Keratinocyte (primary cell): ENCODE data around the gene MLLT6. TPM values are rescaled to one million over a fixed set of nuclear protein-coding genes. Genes with fewer than 3 reads are reported as not detected.

ENCODE experiments used
- DNase-seq: peaks from one replicate; pipeline ENCODE4 v3.0.0-alpha.2; 2011; ENCODE audit warnings: low read depth, missing footprints, low spot score
- FAIRE-seq: peaks from 2 replicates; lab custom pipeline; 2011; peaks lifted over from hg19 to GRCh38; lab: Jason Lieb, UNC
- H2AFZ ChIP-seq: 2 replicates; pipeline ENCODE4 v1.6.0; 2012; ENCODE audit warnings: low read length, control low read depth, inconsistent platforms; ENCODE audit not compliant: control insufficient read depth
- H3K27ac ChIP-seq: 2 replicates; pipeline ENCODE4 v1.5.1; 2011; ENCODE audit warnings: low read length; ENCODE audit not compliant: control insufficient read depth, insufficient read depth
- H3K27me3 ChIP-seq: 3 replicates; pipeline ENCODE4 v1.6.0; 2011; ENCODE audit warnings: low read length; ENCODE audit not compliant: control insufficient read depth, insufficient read depth; ENCODE audit errors: extremely low read depth
- H3K36me3 ChIP-seq, 2 experiments: 2 replicates in 1 of 2; 3 replicates in 1 of 2; pipeline ENCODE4 v1.5.1; 2011; ENCODE audit warnings: low read length in 2 of 2, mild to moderate bottlenecking in 1 of 2; ENCODE audit not compliant: control insufficient read depth in 2 of 2, insufficient read depth in 2 of 2; ENCODE audit errors: extremely low read depth in 1 of 2
- H3K4me1 ChIP-seq: 3 replicates; pipeline ENCODE4 v1.5.1; 2011; ENCODE audit warnings: low read length; ENCODE audit not compliant: control insufficient read depth, insufficient read depth; ENCODE audit errors: extremely low read depth
- H3K4me2 ChIP-seq: 3 replicates; pipeline ENCODE4 v1.6.0; 2011; ENCODE audit warnings: low read depth, low read length; ENCODE audit not compliant: control insufficient read depth, insufficient read depth; ENCODE audit errors: extremely low read depth
- H3K4me3 ChIP-seq, 3 experiments: fragments of 200-600 bp in 1 of 3; sonication (generic) in 1 of 3; 2 replicates in 2 of 3; 3 replicates in 1 of 3; pipeline ENCODE4 v1.5.1; 2011 to 2016; ENCODE audit warnings: low read length in 3 of 3, mild to moderate bottlenecking in 3 of 3, control low read depth in 2 of 3, inconsistent platforms in 1 of 3, low read depth in 1 of 3, mixed read lengths in 1 of 3, mixed run types in 1 of 3, moderate library complexity in 1 of 3; ENCODE audit not compliant: control insufficient read depth in 2 of 3, insufficient read depth in 2 of 3; ENCODE audit errors: extremely low read depth in 1 of 3
- H3K79me2 ChIP-seq: 2 replicates; pipeline ENCODE4 v1.6.0; 2012; ENCODE audit warnings: low read length; ENCODE audit not compliant: control insufficient read depth, insufficient read depth
- H3K9ac ChIP-seq: 3 replicates; pipeline ENCODE4 v1.6.0; 2011; ENCODE audit warnings: low read length; ENCODE audit not compliant: control insufficient read depth, insufficient read depth; ENCODE audit errors: extremely low read depth
- H3K9me1 ChIP-seq: 3 replicates; pipeline ENCODE4 v1.6.0; 2011; ENCODE audit warnings: low read length; ENCODE audit not compliant: control insufficient read depth, insufficient read depth; ENCODE audit errors: extremely low read depth
- H3K9me3 ChIP-seq: 2 replicates; pipeline ENCODE4 v1.5.1; 2012; ENCODE audit warnings: low read depth, low read length; ENCODE audit not compliant: control insufficient read depth
- H4K20me1 ChIP-seq: 3 replicates; pipeline ENCODE4 v1.6.0; 2011; ENCODE audit warnings: low read length; ENCODE audit not compliant: control insufficient read depth, insufficient read depth; ENCODE audit errors: extremely low read depth
- EZH2 ChIP-seq: IDR thresholded peaks from one replicate; pipeline ENCODE4 v1.6.1; 2012; ENCODE audit warnings: inconsistent platforms, mild to moderate bottlenecking, low read length, moderate library complexity
- dilution Hi-C: fragments of 300-500 bp; cut with MboI; formaldehyde crosslinking; loops from one replicate; pipeline ENCODE4 v1.7.0; 2020; ENCODE audit warnings: low sequenced_read_pairs; ENCODE audit not compliant: extremely low pct_ligation_motif_present
- polyA plus RNA-seq, 5 experiments: library from polyadenylated mRNA; depleted of rRNA in 3 of 5; stranded (reverse) in 3 of 5; stranded (forward) in 1 of 5; unstranded in 1 of 5; fragments of >200 nt; gene quantifications; 1 replicate in 1 of 5; 2 replicates in 3 of 5; 3 replicates in 1 of 5; pipeline versions ENCODE4 v1.2.1 to v1.2.3, GENCODE V29; 2011 to 2012; ENCODE audit warnings: missing spikeins in 2 of 5, low read depth in 1 of 5, low replicate concordance in 1 of 5
- TF ChIP-seq, protein P1 (sequence below), 3 experiments: IDR thresholded peaks in 1 of 3; conservative IDR thresholded peaks in 1 of 3; optimal IDR thresholded peaks in 1 of 3; 2 replicates in 2 of 3; 3 replicates in 1 of 3; pipeline versions ENCODE3 to v1.5.1; 2011; ENCODE audit warnings: low read length in 3 of 3, mild to moderate bottlenecking in 3 of 3, moderate library complexity in 2 of 3, control low read depth in 1 of 3, inconsistent platforms in 1 of 3; ENCODE audit not compliant: insufficient read depth in 2 of 3; ENCODE audit errors: extremely low read depth in 1 of 3

MLLT6 gene
- polyA plus RNA-seq, 1 donor (not counting 4 experiments of a cell fraction or from before 2014, with no cell fraction given), result 17.4 TPM

DNA sequence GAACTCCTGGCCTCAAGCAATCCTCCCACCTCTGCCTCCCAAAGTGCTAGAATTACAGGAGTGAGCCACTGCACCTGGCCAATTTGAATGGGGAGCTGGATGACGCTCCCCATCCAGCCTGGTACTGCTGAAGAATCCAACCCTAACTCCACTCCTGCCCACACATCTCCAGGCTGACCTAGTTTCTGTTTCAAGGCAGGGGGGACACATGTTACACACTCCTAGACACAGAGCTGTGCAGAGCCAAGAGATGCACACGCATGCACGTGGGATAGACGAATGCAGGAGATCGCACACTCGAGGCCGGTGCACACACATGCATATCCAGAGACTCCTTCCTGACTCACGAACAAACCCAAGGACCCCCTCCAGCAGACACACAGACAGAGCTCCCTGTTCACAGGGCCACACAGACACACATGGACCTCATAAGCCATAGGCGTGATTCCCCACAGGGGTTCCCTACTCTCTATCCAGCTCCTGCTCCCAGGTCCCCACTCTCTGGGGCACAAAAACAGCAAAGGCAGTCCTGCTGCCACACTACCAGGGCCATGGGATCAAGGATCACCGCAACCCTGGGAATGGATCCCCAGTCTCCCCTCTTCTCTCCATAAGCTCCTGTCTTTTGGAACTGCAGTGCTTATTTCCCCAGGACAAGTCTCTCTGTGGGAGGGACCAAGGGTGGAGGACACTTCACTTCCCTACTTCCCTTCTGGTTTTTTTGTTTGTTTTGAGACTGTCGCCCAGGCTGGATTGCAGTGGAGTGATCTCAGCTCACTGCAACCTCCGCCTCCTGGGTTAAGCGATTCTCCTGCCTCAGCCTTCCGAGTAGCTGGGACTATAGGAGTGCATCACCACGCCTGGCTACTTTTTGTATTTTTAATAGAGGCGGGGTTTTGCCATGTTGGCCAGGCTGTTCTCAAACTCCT is 44.7 kb upstream of the MLLT6 start:
- no peak overlapping the region for H3K4me3 ChIP-seq
- no peaks in the 10 kb centered on the region for H3K4me1 ChIP-seq
- no peak overlapping the region for H2AFZ ChIP-seq
- FAIRE-seq (no peak), DNase-seq (no peak)
- no peaks in the 10 kb centered on the region for H4K20me1 ChIP-seq
- no peaks in the 10 kb centered on the region for H3K36me3 ChIP-seq
- no peak overlapping the region for H3K9ac ChIP-seq
- no peaks in the 10 kb centered on the region for H3K79me2 ChIP-seq
- H3K4me2 ChIP-seq, result no peak overlapping the region
- H3K9me3 ChIP-seq, result no peaks in the 10 kb centered on the region
- H3K27ac ChIP-seq, result no peak overlapping the region
- H3K9me1 ChIP-seq, result no peaks in the 10 kb centered on the region
- dilution Hi-C loops, result no loop called here
- TF ChIP-seq EZH2, result no peak
- TF ChIP-seq, protein P1, sequence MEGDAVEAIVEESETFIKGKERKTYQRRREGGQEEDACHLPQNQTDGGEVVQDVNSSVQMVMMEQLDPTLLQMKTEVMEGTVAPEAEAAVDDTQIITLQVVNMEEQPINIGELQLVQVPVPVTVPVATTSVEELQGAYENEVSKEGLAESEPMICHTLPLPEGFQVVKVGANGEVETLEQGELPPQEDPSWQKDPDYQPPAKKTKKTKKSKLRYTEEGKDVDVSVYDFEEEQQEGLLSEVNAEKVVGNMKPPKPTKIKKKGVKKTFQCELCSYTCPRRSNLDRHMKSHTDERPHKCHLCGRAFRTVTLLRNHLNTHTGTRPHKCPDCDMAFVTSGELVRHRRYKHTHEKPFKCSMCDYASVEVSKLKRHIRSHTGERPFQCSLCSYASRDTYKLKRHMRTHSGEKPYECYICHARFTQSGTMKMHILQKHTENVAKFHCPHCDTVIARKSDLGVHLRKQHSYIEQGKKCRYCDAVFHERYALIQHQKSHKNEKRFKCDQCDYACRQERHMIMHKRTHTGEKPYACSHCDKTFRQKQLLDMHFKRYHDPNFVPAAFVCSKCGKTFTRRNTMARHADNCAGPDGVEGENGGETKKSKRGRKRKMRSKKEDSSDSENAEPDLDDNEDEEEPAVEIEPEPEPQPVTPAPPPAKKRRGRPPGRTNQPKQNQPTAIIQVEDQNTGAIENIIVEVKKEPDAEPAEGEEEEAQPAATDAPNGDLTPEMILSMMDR (optimal IDR thresholded peaks at IDR 0.05 in 1 of 3, IDR thresholded peaks at IDR 0.05 in 1 of 3, conservative IDR thresholded peaks at IDR 0.05 in 1 of 3; ENCODE audit: extremely low read depth in 1 of 3, insufficient read depth in 2 of 3, low read length in 3 of 3), result no peak
- H3K27me3 ChIP-seq, result peaks cover 11% of the 10 kb centered on the region

- no peak for FAIRE-seq
- no peak overlapping the region for H3K4me3 ChIP-seq
- H3K4me2 ChIP-seq, result no peak overlapping the region
- no peaks in the 10 kb centered on the region for H3K9me3 ChIP-seq
- H3K36me3 ChIP-seq, result no peaks in the 10 kb centered on the region
- no peak for DNase-seq
- H2AFZ ChIP-seq, result no peak overlapping the region
- H3K79me2 ChIP-seq, result no peaks in the 10 kb centered on the region
- no peaks in the 10 kb centered on the region for H3K9me1 ChIP-seq
- H3K27me3 ChIP-seq, result peaks cover 9% of the 10 kb centered on the region
- H3K27ac ChIP-seq, result no peak overlapping the region
- H4K20me1 ChIP-seq, result no peaks in the 10 kb centered on the region
- H3K9ac ChIP-seq, result no peak overlapping the region
- no peaks in the 10 kb centered on the region for H3K4me1 ChIP-seq
- dilution Hi-C loops, result no loop called here
- TF ChIP-seq EZH2, result no peak
- TF ChIP-seq, protein P1 (optimal IDR thresholded peaks at IDR 0.05 in 1 of 3, IDR thresholded peaks at IDR 0.05 in 1 of 3, conservative IDR thresholded peaks at IDR 0.05 in 1 of 3; ENCODE audit: extremely low read depth in 1 of 3, insufficient read depth in 2 of 3, low read length in 3 of 3), result peak; percentile 89 to 90 (median 89)
Measured at GRCh38 chr17:38663125-38663751, 41.8 kb upstream of the MLLT6 start.
